Measurements from ENCODE around the gene SETDB1. TPM values are rescaled to one million over a fixed set of nuclear protein-coding genes. Genes with fewer than 3 reads are reported as not detected.

Gene SETDB1
- total RNA-seq, 1 donor from 2014 or later, result 52.2 TPM

DNA sequence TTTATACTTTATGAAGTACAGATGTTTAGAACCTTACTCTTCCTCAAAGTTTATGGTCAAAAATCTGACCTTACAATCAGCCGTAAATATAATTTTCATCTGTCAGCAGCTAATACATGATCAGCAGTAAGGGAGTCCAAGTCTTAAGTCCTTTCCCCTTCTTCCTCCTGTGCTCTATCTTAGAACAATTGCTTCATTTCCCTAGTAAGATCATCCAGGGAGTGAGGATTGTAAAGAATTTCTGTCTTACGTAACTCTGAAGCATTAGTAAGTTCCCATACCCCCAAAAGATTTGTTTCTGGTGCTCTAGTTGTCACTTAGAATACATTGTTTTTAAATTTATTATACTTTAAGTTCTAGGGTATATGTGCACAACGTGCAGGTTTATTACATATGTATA is 2.1 kb downstream of the SETDB1 start:
- intact Hi-C loops (cut with micrococcal nuclease), result loop anchor here (5.0 to 10.0 kb wide), 4 partner anchors 49 to 303 kb away; partner anchors contain the start of genes ENSA and GOLPH3L

DNA sequence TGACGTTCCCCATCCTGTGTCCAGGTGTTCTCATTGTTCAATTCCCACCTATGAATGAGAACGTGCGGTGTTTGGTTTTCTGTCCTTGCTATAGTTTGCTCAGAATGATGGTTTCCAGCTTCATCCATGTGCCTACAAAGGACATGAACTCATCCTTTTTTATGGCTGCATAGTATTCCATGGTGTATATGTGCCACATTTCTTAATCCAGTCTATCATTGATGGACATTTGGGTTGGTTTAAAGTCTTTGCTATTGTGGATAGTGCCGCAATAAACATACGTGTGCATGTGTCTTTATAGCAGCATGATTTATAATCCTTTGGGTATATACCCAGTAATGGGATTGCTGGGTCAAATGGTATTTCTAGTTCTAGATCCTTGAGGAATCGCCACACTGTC is 2.6 kb downstream of the SETDB1 start:
- intact Hi-C loops (cut with micrococcal nuclease), result loop anchor here (5.0 to 10.0 kb wide), 4 partner anchors 49 to 304 kb away; partner anchors contain the start of genes ENSA and GOLPH3L

DNA sequence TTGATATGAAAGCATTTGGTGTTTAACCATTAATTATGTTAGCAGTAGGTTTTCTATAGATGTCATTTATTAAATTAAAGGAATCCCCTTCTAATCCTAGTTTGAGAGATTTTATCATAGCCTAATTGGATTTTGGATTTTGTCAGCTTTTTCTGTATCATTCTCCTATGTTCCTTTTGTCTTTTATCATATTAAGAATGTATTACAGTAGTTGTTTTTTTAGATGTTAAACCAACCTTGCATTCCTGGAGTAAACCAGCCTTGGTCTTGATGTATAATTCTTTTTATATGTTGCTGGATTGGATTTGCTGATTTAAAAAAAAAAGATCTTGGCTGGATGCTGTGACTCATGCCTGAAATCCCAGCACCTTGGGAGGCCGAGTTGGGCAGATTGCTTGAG is 5.6 kb downstream of the SETDB1 start:
- intact Hi-C loops (cut with micrococcal nuclease), result no loop called here

DNA sequence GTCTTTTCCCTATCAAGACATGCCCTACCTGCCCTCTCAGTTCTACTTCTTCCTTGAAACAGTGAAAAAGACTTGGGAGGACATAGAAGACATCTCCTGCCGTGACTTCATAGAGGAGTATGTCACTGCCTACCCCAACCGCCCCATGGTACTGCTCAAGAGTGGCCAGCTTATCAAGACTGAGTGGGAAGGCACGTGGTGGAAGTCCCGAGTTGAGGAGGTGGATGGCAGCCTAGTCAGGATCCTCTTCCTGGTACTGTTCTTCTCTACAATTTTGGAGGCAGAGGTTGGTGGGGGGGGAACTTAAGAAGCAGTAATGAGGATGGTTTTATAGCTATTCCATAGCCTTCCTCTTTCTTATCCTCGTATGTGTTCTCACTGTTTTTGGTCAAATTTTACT is 18.7 kb downstream of the SETDB1 start:
- intact Hi-C loops (cut with micrococcal nuclease), result no loop called here

DNA sequence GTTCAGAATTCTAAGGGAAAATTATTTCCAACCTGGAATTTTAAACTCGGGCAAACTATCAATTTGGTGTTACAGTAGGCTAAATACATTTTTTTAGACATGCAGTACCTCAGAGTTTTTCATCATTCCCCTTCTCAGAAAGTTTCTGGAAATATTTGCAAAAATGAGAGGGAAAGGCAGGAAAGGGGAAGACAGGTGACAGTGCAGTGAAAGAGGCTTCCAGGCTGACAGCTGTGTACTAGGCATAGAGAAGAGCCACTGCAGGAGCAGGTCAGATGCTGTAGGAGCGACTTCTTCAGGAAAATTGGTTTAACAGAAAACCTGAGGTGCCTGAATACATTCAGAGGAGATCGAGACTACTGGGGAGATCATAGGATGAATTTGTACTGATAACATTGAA is 28.5 kb downstream of the SETDB1 start:
- intact Hi-C loops (cut with micrococcal nuclease), result no loop called here

DNA sequence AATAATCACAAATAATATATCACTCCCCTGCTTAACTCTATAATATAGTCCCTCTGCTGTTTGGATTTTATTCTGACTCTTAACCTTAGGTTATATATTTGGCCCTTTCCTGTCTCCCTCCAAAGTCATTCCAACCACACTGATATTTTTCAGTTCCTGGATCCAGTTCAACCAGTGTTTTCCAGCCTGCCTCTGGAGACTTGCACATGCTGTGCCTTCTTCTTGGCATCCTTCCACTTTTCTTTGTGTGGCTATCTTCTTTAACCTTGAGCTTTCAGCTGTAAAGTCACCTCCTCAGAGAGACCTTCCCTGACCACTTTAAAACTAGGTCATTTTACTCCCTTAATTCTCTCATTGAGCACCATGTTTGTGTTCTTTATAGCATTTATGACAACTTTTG is 29.1 kb downstream of the SETDB1 start:
- intact Hi-C loops (cut with micrococcal nuclease), result no loop called here

DNA sequence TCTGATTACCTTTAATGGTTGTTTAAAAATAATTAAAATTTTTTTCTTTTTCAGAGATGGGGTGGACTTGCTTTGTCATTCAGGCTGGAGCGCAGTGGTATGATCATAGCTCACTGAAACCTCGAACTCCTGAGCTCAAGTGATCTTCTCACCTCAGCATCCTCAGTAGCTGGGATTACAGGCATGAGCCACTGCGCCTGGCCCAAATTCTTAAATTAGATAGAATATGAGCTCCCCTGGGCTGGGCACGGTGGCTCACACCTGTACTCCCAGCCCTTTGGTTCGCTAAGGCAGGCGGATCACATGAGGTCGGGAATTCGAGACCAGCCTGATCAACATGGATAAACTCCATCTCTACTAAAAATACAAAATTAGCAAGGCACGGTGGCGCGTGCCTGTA is 31.5 kb downstream of the SETDB1 start:
- intact Hi-C loops (cut with micrococcal nuclease), result no loop called here

DNA sequence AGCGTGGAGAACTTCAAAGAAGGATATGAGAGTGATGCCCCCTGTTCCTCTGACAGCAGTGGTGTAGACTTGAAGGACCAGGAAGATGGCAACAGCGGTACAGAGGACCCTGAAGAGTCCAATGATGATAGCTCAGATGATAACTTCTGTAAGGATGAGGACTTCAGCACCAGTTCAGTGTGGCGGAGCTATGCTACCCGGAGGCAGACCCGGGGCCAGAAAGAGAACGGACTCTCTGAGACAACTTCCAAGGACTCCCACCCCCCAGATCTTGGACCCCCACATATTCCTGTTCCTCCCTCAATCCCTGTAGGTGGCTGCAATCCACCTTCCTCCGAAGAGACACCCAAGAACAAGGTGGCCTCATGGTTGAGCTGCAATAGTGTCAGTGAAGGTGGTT is 34.5 kb downstream of the SETDB1 start:
- intact Hi-C loops (cut with micrococcal nuclease), result no loop called here

DNA sequence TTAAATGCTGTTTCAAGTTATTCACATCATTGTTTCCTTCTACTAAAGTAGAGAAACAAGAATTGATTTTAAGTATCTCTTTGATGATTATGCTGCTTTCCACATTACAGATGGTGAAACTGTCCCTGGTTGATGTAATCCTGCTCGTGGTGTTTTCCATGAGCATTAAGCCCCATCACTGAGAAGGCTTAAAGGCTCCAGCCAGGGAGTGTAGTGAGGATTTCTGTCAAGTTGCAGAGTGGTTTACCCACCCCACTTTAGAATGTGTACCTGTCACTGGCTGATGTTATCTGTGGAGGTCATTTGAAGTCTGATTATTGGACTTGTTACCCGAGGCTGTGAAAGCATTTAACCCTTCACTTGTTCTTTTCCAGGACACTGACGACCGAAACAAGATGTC is 35.6 kb downstream of the SETDB1 start:
- intact Hi-C loops (cut with micrococcal nuclease), result no loop called here

DNA sequence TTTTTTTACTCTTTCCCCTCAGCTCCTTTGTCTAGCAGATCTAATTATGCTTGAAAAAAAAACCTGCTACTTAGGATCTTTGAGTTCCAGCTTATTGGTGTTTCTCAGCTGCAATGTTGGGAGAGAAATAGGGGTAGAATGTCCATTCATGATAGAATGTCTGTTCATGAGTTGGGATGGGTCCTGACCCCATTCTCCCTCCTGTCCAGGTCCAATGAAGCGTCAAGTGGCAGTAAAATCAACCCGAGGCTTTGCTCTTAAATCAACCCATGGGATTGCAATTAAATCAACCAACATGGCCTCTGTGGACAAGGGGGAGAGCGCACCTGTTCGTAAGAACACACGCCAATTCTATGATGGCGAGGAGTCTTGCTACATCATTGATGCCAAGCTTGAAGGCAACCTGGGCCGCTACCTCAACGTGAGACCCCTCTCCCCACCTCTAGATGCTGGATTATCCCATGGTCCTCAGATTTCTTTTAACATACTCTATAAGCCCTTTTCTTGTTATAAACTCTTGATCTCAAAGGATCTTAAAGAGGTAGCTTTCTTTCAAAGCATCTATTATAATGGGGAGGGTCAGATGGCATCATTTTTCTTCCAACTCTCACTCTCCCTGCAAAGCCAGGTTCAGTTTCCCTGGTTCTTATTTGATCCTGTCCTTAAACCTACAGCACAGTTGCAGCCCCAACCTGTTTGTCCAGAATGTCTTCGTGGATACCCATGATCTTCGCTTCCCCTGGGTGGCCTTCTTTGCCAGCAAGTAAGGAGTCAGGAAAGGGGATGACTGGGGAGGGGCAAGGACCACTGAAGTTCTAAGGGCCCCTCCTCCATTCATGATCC is 37.4 kb downstream of the SETDB1 start:
- intact Hi-C loops (cut with micrococcal nuclease), result no loop called here

DNA sequence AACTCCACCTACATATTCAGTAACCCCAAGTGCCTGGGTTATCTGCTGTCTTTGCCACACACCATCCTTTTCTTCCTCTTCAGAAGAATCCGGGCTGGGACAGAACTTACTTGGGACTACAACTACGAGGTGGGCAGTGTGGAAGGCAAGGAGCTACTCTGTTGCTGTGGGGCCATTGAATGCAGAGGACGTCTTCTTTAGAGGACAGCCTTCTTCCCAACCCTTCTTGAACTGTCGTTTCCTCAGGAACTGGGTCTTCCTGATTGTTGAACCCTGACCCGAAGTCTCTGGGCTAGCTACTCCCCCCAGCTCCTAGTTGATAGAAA is 38.0 kb downstream of the SETDB1 start:
- intact Hi-C loops (cut with micrococcal nuclease), result no loop called here

DNA sequence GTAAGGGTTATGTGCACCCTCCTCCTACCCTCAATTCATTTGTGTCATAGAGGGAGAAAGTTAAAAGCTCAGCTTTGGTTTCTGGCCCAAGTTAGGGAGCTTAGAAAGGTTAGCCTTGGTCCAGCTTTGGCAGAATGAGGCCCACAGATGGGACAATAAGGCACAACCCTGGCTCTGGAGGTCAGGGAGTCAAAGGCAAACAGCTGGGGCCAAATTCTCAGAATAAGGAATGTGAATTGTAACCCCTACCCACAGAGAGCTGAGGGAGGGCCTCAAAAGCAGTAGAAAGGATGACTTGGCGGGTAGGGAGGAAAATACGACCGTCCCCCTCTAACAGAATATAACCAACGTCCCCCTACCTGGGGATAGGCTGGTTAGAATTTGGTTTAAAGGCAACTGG is 39.4 kb downstream of the SETDB1 start:
- intact Hi-C loops (cut with micrococcal nuclease), result no loop called here

DNA sequence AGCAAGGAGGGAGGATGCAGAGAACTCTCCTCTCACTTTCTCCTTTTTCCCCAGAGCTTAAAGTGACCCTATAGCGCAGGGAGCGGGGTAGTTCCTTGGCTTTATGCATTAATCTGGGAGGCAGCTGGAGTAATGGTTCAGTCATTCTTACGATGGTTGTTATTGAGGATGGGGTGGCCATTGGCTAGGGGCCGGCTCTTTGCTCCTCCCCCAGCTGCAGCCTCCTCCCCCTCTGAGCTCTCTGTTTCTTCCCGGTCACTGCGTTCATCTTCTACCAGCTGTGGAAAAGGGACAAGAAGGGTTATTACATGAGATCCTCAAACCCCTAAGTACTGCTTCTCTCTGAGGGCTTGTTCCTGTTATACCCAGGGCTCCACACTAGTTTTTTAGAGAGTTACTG is 39.8 kb downstream of the SETDB1 start:
- intact Hi-C loops (cut with micrococcal nuclease), result no loop called here

DNA sequence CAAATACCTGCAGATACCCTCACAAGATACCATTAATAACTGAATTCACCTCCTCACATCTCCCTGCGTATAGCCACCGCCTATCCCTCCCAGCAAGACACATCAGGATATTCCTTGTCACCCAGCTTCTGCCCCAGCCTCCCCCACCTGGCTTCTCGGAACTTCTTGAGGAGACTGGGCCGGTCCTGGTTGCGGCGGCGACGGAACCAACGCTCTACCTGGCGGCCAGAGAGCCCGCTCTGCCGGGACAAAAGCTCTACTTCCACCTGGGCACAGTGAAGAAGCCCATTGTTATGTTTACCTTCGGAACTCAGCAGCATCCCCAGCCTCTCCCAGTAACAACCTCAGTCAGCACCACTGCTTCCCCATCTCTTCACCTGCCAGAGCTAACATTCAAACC is 41.8 kb downstream of the SETDB1 start:
- intact Hi-C loops (cut with micrococcal nuclease), result no loop called here

DNA sequence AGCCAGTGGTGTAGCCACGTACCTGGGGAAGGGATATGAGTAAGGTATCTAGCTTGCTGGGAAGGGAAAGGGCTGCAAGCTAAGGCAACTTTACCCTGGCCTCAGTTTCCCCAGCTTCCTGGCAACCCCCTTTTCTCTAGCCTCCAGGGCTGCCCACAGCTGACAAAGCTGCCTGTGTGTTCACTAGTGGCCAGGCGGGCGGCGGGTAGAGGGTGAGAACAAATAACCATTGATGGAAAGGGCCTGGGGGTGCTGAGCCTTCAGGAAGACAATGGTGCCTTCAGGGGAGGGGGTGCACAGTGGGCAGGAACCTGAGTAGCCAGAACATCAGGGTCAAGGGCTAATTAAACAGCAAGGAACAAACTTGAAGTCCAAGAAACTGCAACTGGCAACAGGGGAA is 42.3 kb downstream of the SETDB1 start:
- intact Hi-C loops (cut with micrococcal nuclease), result no loop called here

DNA sequence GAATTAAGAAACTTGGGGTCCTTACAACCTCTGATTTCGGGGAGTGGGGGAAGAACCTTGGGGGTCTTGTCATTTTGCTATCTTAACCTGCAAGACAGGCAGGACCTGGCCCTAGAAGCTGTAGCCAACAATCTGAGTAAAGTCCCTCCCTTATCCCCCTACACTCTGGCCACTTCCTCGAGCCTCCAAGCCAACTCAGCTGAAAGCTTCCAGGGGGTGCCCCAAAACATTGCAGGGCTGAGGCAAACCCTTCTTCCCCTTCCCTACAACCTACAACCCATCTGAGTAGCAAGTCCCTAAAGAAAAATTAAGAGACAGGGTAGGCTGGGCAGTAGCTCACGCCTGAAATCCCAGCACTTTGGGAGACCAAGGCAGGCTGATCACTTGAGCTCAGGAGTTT is 43.5 kb downstream of the SETDB1 start:
- intact Hi-C loops (cut with micrococcal nuclease), result loop anchor here (10.0 kb wide), 1 partner anchor 345 kb away; the partner anchor contains the start of gene ENSA

DNA sequence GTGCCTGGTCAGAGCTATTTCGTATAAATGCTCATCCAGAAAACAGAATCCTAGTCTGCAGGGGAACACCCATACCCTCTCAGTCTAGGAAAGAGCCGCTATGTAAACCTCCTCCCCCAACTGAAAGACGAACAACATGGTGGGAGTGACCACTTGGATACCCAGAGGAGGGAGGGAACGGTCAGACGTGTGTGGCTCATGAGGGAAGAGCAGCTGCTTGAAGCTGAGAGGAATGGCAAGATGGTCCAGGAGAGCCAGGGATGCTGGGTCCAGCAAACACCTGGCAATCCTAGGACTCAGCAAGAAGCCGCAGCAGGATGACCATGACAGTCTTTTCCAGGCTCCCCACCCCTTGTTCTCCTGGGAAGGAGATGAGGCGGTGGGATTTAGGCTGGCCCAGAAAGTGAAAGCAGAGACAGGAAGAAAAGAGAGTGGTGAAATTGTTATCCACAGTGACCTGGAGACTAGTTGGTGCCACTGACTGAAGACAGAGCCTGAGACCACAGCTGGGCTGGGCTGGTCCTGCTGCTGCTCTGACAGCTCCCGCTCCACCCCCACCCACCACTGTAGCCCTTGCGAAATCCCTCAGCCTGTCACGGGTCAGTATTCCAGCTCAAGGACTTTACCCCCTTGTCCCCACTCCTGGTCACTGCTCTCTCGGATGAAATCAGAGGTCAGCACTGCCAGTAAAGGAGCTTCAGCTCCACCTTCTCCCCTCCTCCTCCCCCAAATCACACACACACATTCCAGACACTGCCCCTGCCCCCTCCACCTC is 44.8 kb downstream of the SETDB1 start:
- intact Hi-C loops (cut with micrococcal nuclease), result loop anchor here (10.0 kb wide), 1 partner anchor 346 kb away; the partner anchor contains the start of gene ENSA

DNA sequence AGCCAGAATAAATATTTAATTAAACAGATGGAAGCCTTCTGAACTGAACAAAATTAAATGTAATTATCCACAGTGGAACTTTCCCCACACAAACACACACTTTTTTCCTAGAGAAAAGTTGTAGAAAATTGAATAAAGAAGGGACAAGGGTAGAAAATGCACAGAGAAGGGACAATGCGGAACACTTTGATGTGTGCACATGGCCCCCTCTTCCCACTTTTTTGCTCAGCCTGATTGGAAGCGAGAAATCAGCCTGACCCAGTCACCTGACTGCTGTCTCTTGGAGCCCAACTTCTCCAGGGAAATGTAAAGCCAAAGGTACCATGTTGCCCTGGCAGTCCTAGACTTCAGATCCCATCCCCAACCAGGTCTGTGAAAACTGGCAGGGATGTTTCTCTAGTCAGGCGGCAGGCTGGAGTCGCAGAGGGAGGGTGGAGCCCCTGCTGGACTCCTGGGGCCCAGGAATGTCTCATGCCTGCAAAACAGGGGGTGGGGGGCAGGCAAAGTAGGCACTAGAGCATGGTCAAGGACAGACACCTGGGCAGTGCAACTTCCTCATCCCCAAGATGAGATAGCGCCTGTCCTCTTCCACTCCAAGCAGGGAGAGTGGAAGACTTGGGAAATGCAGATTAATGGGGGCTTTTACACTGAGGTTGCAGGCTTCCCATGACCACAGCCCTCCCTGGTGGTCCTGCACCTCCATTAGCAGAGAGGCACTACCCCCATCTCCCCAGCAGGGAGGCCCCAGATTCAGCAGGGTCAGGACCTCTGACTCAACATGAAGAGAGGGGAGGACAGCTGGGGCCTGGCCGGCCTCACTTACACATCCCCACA is 45.6 kb downstream of the SETDB1 start:
- intact Hi-C loops (cut with micrococcal nuclease), result loop anchor here (10.0 kb wide), 1 partner anchor 347 kb away; the partner anchor contains the start of gene ENSA

DNA sequence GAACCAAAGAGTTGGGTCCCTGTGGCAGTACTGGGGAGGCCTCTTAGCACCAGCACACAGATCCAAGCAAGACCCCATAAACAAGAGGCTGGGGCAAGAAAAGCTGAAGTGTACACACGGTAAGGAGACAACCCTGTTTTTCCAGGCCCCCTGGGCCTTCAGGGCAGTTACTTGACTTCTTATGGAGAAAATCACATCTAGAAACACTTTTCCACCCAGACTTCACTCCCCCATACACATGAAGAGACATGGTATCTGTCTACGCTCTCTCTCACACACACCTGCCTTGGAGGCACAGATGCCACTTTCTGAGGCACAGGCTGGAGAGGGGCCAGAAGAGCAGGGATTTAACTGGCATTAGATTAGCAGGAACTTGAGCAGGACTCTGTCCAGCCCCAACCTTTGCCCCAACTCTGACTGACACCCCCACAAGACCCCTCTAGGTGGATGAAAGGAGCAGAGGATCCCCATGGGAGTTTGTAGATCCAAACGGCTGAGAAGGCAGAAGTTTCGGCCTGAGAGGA is 46.3 kb downstream of the SETDB1 start:
- intact Hi-C loops (cut with micrococcal nuclease), result loop anchor here (10.0 kb wide), 1 partner anchor 348 kb away; the partner anchor contains the start of gene ENSA

DNA sequence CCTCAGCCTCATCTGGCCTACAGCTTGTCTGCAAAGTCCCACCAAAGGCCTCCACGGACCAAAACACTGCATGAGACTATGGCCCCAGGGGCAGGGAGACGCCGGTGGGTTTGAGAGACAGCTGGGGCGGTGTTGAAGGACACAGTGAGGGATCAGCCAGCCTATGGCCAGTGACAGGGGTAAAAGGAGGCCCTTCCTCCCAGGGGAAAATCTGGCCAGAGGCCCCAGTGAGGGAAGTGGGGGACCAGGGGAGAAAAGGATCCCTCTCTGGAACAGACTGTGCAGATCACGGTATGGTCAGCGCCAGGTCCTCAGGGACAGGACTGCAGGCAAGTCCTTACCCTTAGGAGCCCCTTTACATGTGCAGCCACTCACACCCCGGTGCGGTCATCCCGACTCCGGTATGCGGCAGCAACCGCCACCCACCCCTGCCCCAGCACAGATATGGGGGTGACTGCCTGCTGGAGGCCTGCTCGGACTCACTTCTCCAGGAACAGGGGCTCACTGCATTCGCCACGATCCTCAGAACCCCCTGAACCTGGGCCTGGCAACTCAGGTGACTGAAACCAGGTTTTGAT is 47.2 kb downstream of the SETDB1 start:
- intact Hi-C loops (cut with micrococcal nuclease), result loop anchor here (10.0 kb wide), 1 partner anchor 349 kb away; the partner anchor contains the start of gene ENSA
